Stimulated activated CD8-positive, alpha-beta memory T cell treated with anti-CD3 and anti-CD28 coated beads, Interleukin-12 subunit alpha, Interleukin-12 subunit beta, amount 100 ng/mL, for 1 hour (primary cell): ENCODE results near the gene GALM.
"Not testable (repeated sequence)": the region's sequence is repeated elsewhere in the genome, so short reads cannot be mapped to it uniquely, and the experiment has no call there.

Experiments used
- DNase-seq: peaks from one replicate; pipeline ENCODE4 v3.0.0-alpha.2; 2020; ENCODE audit warnings: low read depth

The GALM gene

DNA sequence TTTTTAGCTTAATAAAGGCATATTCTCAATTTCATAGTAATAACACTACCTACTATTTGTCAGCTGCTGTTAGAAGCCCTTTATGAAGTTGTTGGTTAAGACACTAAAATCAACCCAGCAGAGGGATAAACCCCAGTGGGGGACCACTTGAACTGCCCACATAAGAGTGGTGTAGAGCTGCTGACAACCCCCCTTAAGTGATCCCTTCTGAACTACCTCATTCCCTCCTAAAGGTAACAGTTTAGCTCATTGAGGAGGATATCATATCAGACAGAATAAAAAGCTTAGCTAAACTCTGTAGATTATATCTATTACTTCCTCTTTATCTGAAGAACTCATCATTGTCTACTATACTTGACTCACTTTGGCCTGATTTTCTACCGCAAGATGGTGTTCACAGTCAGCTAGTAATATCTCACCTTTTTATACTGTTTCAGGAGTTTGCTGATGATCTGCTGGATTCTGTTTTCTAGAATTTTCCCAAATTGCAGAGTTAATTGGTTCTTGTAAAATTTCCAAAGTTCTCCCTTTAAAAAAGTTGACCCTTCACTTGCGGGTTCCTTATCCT is 16.2 kb downstream of the GALM start:
- DNase-seq = no peak

DNA sequence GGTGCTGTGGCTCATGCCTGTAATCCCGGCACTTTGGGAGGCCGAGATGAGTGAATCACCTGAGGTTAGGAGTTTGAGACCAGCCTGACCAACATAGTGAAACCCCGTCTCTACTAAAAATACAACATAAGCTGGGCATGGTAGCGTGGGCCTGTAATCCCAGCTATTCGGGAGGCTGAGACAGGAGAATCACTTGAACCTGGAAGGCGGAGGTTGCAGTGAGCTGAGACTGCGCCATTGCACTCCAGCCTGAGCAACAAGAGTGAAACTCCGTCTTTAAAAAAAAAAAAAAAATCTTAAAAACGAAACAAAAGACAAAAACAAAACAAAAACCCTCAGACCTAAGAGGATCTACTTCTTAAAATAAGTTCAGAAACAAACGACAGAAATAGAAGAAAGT is 16.7 kb downstream of the GALM start:
- not testable (repeated sequence) for DNase-seq

DNA sequence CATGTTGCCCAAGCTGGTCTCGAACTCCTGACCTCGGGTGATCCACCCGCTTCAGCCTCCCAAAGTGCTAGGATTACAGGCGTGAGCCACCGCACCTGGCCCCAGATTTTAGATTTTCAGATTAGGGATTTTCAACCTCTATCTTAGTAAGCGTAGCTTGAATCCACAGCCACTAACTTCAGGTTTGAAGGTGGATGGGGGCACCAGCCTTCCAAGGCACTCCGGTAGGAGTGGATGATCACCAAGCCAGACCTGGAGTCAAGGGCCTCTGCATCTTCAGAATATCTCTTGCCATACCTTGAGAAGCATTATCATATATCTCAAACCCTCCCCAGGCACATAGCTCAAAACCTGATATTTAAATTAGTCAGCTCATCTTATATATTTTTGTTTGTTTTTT is 17.9 kb downstream of the GALM start:
- no peak for DNase-seq

GRCh38 chr2:38685116-38685735 is 19.3 kb downstream of the GALM start:
- no peak for DNase-seq

- DNase-seq = no peak
Measured at GRCh38 chr2:38690499-38691420, 24.8 kb downstream of the GALM start.

DNA sequence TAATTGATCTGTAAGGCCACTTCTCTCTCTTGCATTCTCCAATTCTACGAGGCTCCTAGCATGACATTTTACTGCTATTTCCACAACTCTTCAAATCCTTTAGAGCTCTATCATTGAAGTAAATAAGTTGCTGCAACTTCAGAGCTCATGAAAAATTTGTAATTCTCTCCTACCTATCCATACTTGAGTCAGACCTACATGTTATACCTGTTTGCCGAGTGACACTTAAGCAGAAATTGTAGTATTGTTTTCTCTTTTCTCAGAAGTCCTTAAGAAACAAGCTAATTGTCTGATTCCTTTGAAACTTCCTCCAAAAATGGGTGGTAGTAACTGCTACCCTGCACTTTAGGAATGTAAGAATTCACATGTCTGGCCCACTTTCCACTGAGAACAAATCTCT is 26.1 kb downstream of the GALM start:
- DNase-seq = no peak

GRCh38 chr2:38692636-38693318 is 26.9 kb downstream of the GALM start:
- no peak for DNase-seq

DNA sequence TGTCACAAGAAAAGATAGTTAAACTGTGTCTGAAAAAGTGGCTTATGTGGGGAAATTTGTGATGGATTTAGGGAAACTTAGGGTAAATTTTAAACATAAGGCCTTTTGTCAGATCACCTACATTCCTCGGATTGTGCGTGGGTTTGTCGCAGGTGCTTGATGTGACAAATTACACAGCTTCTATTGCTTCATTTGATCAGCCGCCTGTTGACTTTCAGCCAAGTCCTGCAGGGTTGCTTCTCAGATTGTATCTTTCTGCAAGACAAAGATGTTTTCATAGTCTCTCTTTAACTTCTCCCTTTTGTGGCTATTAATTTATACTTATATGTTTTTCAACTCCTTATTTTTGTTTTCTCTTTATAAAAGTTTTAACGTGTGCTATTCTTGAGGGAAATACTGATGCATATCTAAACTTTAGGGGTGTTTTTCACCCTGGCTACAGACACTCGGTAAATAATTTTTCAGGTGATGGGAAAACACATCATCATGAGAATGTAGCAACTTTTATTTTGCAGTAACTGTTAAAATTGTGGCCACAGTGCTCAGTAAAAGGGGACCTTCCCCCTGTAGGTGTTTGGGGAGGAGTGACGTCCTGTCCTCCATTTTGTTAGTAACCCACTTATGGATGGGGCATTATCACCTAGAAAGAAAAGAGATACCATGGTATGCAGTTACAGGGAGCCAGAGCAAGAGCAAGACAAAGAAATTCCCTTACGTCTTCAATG is 31.4 kb downstream of the GALM start:
- no peak for DNase-seq

GRCh38 chr2:38698467-38699003 is 32.6 kb downstream of the GALM start:
- DNase-seq = no peak

DNA sequence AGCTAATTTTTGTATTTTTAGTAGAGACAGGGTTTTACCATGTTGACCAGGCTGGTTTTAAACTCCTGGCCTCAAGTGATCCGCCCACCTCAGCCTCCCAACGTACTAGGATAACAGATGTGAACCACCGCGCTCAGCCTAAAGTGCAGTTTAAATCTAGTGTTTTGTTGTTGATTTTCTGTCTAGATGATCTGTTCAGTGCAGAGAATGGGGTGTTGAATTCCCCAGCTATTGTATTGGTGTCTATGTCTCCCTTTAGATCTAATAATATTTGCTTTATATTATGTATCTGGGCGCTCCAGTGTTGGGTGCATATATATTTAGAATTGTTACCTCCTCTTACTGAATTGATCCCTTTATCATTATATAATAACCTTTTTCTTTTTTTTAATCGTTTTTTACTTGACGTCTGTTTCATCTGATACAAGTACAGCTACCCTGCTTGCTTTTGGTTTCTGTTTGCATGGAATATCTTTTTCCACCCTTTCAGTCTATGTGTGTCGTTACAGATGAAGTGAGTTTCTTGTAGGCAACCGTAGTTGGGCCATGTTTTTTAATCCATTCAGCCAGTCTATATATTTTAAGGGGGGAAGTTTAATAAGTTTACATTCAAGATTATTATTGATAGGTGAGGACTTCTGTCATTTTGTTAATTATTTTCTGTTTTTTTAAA is 34.3 kb downstream of the GALM start:
- DNase-seq = no peak

- no peak for DNase-seq
Measured at GRCh38 chr2:38700881-38701458, 35.1 kb downstream of the GALM start.

- no peak for DNase-seq
Measured at GRCh38 chr2:38701542-38701941, 35.6 kb downstream of the GALM start.

DNA sequence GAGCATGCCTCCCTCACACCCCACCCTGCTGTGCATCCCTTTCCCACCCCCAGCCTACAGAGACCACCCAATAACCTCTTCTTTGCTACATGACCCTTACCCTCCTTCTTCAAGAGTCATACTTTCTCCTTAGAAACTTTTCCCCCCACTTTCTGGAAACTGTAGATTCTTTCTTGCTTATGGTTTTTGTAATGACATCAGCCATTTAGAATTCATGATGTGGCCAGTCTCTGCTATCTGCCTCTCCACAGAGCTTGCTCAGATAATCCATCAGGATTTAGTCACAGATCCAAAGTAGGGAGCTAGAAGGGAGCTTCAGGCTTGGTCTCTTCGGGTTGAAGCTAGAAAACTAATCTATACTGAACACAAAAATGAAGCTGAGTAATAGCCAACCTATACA is 36.5 kb downstream of the GALM start:
- DNase-seq = no peak

GRCh38 chr2:38703336-38703735 is 37.4 kb downstream of the GALM start:
- DNase-seq = not testable (repeated sequence)

- no peak for DNase-seq
Measured at GRCh38 chr2:38704664-38705063, 38.8 kb downstream of the GALM start.

DNA sequence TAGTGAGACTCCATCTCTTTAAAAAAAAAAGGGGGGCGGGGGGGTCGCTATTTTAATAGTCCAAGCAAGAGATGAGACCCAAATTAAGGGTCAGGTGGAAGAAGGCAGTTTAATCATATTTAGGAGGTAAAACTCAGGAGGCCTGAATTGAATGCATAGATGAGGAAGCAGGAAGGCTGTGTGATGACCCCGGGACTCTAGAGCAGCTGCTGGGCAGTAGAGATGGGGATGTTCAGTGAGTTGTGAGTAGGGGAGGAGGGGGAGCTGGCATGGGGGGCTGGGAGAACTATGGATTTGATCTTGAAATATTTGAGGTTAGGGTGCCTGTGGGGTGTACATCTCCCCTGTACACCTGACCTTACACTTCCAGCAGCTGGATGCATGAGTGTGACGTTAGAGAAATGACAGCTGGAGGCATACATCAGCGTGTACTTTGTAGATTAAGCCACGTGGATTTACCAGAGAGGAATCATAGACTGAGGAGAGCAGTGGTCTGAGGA is 41.0 kb downstream of the GALM start:
- no peak for DNase-seq

- DNase-seq = not testable (repeated sequence)
Measured at GRCh38 chr2:38708491-38708890, 42.6 kb downstream of the GALM start.

- no peak for DNase-seq
Measured at GRCh38 chr2:38708900-38709566, 43.1 kb downstream of the GALM start.

DNA sequence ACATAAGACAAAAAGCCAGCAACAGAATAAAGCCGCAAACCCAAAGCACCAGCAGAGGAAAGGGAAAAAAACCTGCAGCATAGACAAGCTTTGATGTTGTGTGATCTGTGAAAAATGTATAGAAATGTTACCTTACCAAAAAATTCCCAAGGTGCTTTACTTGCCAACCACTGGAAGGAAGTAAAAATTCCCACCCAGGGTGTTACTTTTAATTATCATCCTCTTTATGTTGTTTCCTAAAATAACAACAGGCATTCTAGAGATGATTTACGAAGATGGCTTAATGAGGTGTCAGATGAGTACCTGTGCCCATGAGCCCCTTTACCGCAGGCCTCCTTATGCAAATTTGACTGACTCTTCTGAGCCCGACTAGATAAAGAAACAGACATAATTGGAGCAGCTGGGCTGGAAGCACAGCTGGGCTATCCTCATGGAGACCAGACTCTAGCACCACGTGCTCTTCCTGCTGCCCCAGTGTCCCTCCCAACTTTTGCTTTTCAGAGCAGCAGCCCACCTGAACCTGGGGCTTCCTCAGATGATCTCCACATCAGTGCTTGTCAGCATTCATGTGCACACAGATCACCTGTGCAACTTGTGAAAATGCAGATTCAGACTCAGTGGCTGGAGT is 43.8 kb downstream of the GALM start:
- DNase-seq = no peak
